ENCODE results near the gene SMG9.
A peak's percentile ranks its signal among the peaks of the same experiment; 100 is the strongest.

SMG9 gene, protein sequence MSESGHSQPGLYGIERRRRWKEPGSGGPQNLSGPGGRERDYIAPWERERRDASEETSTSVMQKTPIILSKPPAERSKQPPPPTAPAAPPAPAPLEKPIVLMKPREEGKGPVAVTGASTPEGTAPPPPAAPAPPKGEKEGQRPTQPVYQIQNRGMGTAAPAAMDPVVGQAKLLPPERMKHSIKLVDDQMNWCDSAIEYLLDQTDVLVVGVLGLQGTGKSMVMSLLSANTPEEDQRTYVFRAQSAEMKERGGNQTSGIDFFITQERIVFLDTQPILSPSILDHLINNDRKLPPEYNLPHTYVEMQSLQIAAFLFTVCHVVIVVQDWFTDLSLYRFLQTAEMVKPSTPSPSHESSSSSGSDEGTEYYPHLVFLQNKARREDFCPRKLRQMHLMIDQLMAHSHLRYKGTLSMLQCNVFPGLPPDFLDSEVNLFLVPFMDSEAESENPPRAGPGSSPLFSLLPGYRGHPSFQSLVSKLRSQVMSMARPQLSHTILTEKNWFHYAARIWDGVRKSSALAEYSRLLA

DNA sequence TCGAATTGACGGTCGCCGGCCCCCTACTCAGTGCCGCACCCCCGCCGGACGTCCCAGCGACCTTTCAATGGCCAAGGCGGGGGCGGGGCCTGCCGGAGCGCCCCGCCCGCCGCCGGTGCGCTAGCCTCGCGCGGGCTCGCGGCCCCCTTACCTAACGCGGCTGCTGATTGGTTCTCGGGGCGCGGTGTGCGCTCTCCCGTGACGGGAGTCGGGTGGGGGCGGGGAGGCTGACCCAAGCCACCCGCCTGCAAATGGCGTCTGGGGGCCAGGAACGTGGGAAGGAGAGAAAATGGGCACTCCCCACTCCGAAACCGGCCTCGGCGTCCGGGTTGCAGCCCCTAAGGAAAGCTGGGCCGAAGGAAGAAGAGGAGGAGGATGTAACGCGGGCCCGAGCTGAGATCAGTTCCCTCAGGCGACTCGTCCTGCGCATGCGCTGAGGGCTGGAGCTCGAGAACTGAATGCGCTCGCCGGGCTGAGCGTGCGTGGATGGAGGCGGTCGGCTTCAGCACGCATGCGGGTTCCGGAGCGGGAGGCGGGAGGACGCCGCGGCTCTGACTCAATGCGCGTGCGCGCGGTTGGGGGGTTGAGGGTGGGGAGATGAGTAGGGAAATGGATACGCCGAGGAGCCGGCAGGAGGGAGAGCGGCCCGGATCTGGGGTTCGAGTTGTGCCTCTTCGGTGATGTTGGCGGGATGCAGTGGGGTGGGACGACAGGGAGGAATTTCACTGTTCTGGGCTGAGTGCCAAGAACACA is at the start of gene SMG9:
Gene SMG9 (minus strand): TSS at position 460 of the 753 bp plus-strand sequence. CDS start 4,221 bp downstream, outside the sequence.
- DNase-seq, result peak; percentile 98

GRCh38 chr19:43804432-43804831 is 49.7 kb upstream of the SMG9 start:
- DNase-seq, result no peak

- peak; percentile 38 for DNase-seq
Observed at GRCh38 chr19:43802216-43802951, 47.6 kb upstream of the SMG9 start, which contains the start of gene LYPD5. LYPD5 (minus strand) TSS chr19:43802447; CDS start chr19:43802380, 67 bp downstream.

DNA sequence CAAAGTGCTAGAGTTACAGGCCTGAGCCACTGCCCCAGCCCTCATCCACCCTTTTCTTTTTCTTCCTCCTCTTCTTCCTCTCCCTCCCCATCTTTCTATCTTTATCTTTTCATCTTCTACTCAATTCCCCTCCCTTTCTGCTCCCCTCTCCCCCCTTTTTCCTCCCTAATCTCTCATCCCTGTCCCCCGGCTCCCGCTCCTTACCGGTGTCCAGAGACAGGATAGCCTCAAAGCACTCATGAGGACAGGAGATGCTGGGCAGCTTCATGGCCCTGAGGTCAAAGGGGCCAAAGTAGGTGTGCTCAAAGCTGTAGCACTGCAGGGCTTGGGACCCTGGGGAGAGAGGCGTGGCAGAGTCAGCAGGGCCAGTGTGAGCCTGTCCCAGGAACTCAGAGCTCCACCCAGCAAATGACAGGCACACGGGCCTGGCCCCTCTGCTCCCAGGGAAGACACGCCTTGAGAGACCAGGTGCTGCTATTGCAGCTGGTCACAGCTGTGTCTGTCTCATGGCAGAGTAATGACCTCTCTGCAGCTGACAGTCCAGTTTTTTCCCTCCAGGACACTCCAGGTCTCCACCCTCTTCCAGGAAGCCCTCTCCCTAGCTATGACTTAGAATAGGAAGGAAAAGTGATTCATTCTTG is 44.9 kb upstream of the SMG9 start:
- DNase-seq, result peak; percentile 74

DNA sequence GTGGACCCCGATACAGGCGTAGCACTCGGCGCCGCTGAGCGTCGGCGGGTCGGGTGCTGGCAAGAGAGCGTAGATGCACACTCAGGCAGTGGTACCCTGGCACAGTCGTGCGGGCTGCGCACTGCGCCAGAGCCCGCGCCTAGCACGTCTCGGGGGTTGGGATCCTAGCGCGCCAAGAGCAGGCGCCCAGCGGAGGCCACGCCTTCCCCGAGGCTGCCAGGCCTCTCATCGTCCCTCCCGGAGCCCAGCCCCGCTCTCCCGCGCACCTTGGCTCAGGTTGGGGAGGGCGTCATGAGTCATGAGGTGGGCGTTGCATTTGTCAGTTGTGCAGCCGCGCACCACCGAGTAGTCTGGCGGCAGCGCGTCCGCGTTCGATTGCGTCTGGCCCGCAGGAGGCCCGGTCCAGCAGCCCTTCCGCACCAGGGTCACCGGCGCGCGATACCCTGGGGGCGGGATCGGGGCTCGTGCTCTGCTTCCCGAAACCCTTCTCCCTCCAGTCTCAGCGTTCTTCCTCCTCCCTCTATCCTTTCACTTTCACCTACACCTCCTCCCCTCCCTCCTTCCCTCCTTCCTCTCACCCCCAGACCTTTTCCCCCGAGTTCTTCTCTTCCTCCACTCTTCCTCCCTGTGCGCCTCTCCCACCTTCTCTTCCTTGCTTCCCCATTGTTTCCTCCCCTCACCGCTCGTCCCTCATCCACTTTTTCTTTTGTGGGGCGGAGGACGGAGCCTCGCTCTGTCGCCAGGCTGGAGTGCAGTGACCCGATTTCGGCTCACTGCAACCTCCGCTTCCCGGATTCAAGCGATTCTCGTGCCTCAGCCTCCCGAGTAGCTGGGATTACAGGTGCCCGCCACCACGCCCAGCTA is 44.0 kb upstream of the SMG9 start:
- peak; percentile 92 for DNase-seq

- no peak for DNase-seq
Observed at GRCh38 chr19:43798026-43798545, 43.3 kb upstream of the SMG9 start.

- DNase-seq, result no peak
Observed at GRCh38 chr19:43797556-43797955, 42.8 kb upstream of the SMG9 start.

GRCh38 chr19:43797118-43797517 is 42.4 kb upstream of the SMG9 start:
- DNase-seq, result no peak

- DNase-seq, result no peak
Observed at GRCh38 chr19:43790587-43790986, 35.8 kb upstream of the SMG9 start.

DNA sequence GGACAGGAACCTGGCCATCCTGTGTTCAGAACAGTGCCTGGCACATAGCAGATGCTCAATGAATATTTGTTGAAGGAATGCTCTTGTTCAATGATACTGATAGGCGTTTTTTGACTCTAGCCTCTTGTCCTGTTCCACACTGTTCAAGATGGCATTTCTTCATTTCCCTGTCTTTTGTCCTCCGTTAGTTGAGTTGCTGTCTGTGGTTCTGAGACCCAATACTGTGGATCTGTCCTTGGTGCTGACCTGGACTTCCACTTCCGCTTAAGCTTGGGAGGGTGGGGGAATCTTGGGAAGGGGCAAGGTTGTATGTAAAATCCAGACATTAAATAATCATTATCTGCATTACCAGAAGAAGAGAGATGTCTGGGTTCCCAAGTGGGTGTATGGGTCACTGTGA is 34.3 kb upstream of the SMG9 start:
- peak; percentile 61 for DNase-seq

DNA sequence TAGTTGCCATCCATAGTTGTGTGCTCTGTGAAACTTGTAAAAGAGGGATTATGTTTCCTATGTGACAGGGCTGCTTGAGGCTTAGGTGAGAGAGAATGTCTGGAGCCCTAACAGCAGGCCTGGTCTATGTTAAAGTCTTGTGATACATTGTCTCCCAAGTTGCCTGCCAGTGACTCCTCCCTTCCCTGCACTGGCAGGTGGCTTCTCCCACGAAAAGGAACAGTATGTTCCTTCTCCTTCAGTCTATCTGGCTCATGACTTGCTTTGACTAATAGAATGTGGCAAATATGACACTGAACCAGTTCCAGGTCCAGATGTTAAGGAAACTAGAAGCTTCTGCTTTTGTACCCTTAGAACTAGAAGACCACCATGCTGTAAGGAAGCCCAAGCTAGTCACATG is 31.9 kb upstream of the SMG9 start:
- no peak for DNase-seq

- peak; percentile 92 for DNase-seq
Observed at GRCh38 chr19:43784981-43785808, 30.4 kb upstream of the SMG9 start.

- peak; percentile 97 for DNase-seq
Observed at GRCh38 chr19:43784241-43784980, 29.6 kb upstream of the SMG9 start.

GRCh38 chr19:43783636-43784035 is 28.9 kb upstream of the SMG9 start:
- no peak for DNase-seq

DNA sequence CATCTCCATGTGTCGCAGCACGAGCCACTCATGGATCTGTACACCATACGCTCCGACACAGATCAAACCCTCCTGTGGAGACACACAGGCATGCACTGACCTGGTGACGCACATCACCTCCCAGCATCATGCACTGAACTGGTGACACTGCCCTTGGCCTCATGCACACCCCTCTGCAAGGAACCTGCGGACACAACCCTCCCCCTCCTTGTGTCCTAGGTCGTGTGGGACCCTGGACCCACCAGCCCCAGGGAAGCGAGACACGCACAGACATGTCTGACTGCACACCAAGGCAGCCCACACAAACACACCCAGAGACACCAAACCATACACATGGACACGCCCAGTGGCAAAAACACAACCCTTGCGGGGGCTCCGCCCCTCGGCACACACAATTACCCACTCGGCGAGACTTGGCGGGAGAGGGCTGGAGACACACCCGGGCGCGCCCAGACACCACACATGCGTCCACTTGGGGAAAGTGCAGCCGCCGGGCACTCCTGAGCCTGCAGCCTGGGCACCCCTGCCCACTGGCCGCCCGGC is 28.0 kb upstream of the SMG9 start:
- DNase-seq, result no peak

- no peak for DNase-seq
Observed at GRCh38 chr19:43782311-43782660, 27.5 kb upstream of the SMG9 start.

GRCh38 chr19:43781630-43782310 is 27.0 kb upstream of the SMG9 start:
- DNase-seq, result no peak

DNA sequence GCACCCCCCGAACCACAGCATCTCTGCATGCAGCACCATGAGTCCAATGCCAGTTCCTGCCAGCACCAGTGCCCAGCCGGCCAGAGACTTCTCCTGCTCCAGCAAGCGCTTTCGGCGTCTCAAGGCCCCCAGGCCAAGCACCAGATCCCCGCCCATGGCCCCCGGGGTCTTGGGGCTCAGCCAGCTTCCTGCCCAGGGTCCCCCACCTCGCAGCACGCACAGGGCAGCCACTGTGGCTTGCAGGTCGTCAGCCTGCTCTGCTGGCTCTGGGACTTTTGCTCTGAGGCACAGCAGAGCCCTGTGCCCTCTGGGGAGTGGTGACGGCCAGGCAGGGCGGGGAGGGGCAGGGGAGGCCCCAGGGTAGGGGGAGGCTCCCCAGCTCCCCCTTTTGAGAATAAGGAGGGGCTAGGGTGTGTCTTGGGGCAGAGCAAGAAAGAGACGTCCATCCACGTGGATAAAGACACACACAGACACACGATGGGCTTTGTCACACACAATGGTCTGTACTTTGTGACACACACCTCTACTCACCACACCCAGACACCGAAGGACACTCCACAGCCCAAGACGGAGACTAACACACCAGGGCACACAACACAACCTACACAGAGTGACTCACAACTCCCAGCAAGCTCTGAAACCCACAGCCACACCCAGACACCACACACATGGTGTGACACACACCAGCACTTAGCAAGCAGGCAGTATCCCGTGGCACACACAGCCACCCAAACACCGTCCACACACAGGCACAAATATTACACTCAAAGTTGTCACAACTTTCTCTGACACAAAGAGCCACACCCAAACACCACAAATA is 26.2 kb upstream of the SMG9 start, which contains the start of gene KCNN4:
Gene KCNN4 (minus strand): TSS at position 268 of the 820 bp plus-strand sequence. CDS start 112 bp downstream, at position 156.
- peak; percentile 63 for DNase-seq
